Measurements from ENCODE around the gene CACTIN. TPM values are rescaled to one million over a fixed set of nuclear protein-coding genes. Genes with fewer than 3 reads are reported as not detected.
A peak's percentile ranks its signal among the peaks of the same experiment; 100 is the strongest.

The CACTIN gene
- total and polyA plus RNA-seq, 4 donors, result 16.7 to 23.4 (median 18.7) TPM

DNA sequence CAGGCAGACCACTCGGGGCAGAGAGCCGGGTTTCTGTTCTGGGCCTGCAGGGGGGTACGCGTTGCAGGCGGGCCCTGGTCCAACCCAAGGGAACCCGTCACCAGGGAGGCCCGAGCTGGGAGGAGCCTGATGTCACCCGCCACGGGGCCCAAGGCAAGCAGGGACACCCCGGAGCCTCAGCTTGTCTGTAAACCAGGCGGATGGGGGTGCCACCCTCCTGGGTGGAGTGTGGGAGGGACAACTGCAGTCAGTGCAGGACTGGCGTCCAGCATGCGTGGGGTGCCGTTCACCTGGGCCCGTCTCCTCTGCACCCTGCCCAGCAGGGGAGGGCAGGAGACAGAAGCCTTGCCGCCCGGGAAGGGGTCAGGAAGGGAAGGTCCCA, 7.0 kb downstream of the CACTIN start:
- Histone ChIP-seq H3K9me3 (ENCODE audit: control insufficient read depth in 4 of 4, insufficient read depth in 3 of 4, low read length in 3 of 4) (no peaks in the 10 kb centered on the region), H3K9ac (ENCODE audit: insufficient read depth in 1 of 2, low read length in 2 of 2) (no peak overlapping the region), H3K27me3 (ENCODE audit: control insufficient read depth in 3 of 3, insufficient read depth in 3 of 3, low read length in 2 of 3) (no peaks in the 10 kb centered on the region), H3K27ac (ENCODE audit: low read depth in 1 of 2, low read length in 1 of 2) (no peak overlapping the region), H3K36me3 (ENCODE audit: control insufficient read depth in 4 of 4, insufficient read depth in 4 of 4, low read length in 4 of 4) (peaks cover 0 to 51% (median 8%) of the 10 kb centered on the region in 4 donors), H3K4me1 (ENCODE audit: control insufficient read depth in 5 of 5, insufficient read depth in 5 of 5, low read length in 5 of 5) (peaks cover 0 to 11% (median 3%) of the 10 kb centered on the region in 5 donors), H3K4me3 (no peak overlapping the region)
- DNase-seq (no peak), ATAC-seq (ENCODE audit: insufficient read depth, low FRiP score) (no peak)
- TF ChIP-seq, protein P1, sequence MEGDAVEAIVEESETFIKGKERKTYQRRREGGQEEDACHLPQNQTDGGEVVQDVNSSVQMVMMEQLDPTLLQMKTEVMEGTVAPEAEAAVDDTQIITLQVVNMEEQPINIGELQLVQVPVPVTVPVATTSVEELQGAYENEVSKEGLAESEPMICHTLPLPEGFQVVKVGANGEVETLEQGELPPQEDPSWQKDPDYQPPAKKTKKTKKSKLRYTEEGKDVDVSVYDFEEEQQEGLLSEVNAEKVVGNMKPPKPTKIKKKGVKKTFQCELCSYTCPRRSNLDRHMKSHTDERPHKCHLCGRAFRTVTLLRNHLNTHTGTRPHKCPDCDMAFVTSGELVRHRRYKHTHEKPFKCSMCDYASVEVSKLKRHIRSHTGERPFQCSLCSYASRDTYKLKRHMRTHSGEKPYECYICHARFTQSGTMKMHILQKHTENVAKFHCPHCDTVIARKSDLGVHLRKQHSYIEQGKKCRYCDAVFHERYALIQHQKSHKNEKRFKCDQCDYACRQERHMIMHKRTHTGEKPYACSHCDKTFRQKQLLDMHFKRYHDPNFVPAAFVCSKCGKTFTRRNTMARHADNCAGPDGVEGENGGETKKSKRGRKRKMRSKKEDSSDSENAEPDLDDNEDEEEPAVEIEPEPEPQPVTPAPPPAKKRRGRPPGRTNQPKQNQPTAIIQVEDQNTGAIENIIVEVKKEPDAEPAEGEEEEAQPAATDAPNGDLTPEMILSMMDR (IDR thresholded peaks at IDR 0.05; ENCODE audit: control extremely low read depth, extremely low read depth), result no peak
- WGBS, 2 donors, result 90 to 94% methylated on average over 15 to 17 of the region's 17 CpGs

DNA sequence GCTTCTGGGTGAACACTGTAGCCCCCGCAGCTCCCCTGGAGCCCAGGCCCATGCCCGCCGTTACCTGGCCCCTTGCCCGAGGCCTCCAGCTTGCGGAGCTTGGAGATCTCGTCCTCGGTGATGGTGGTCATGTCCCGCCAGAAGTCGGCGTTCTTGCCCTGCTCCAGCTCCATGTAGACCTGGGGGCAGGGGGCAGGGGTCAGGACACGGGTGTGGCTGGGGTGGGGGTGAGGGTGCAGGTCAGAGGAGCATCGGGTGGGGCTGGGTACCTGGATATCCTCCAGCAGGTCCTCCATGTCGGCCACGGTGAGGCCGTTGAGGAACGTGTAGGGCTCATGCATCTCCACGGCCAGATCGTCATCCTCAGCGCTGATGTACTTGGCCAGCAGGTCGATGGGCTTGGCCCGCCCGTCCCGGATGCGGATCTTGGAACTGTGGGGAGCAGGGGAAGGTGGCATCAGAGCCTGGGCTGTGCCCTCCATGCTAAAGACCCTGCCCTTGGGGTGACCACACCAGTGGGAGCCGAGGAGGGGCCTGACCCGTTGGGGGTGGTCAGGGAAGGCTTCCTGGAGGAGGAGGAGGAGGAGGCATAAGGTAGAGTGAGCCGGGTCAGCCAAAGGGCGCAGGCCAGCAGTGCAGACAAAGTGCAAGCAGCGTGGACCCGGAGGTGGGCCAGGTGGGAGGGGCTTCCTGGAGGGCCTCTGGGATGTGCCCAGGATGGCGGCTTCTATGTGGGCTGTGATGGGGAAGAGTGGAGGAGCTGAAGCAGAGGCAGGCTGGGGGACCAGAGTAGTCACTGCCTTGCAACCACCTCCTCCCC, 7.6 kb downstream of the CACTIN start:
- H3K9ac ChIP-seq (ENCODE audit: insufficient read depth in 1 of 2, low read length in 2 of 2), result no peak overlapping the region
- peaks cover 0 to 56% (median 8%) of the 10 kb centered on the region in 4 donors for H3K36me3 ChIP-seq (ENCODE audit: control insufficient read depth in 4 of 4, insufficient read depth in 4 of 4, low read length in 4 of 4)
- H3K4me3 ChIP-seq, result no peak overlapping the region
- no peak for ATAC-seq (ENCODE audit: insufficient read depth, low FRiP score)
- no peaks in the 10 kb centered on the region for H3K9me3 ChIP-seq (ENCODE audit: control insufficient read depth in 4 of 4, insufficient read depth in 3 of 4, low read length in 3 of 4)
- DNase-seq, result no peak
- WGBS, 2 donors, result 90 to 91% methylated on average over 30 to 31 of the region's 31 CpGs
- no peak overlapping the region for H3K27ac ChIP-seq (ENCODE audit: low read depth in 1 of 2, low read length in 1 of 2)
- TF ChIP-seq, protein P1 (IDR thresholded peaks at IDR 0.05; ENCODE audit: control extremely low read depth, extremely low read depth), result no peak
- H3K4me1 ChIP-seq (ENCODE audit: control insufficient read depth in 5 of 5, insufficient read depth in 5 of 5, low read length in 5 of 5), result peaks cover 0 to 10% (median 3%) of the 10 kb centered on the region in 5 donors
- H3K27me3 ChIP-seq (ENCODE audit: control insufficient read depth in 3 of 3, insufficient read depth in 3 of 3, low read length in 2 of 3), result no peaks in the 10 kb centered on the region

DNA sequence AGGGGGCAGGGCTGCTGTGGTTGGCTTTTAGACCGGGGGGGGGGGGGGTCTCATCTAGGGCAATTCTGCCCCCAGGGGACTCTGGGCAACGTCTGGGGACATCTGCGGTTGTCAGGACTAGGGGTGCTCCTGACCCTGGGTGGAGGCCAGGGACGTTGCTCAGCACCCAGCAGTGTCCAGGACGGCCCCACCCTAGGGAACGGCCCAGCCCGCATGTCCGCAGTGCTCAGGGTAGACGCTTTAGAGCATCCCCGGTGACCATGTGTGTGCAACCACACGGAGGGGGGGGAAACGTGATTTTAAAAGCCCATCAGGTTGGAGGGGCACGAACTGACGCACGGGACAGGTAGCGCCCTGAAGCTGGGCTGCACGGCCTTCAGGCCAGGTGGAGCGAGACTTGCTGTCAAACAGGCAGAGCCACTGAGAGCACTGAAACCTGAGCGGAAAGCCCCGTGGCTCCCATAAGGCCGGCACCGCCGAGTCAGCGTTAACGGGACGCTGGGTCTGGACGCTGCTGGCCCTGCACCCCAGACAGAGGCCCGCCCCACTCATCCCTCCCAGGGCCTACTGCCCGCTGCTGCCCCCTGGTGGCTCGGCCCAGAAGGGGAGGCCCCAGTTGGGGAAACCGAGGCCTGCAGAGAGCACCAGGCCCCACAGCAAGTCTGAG, 8.3 kb downstream of the CACTIN start:
- no peaks in the 10 kb centered on the region for H3K27me3 ChIP-seq (ENCODE audit: control insufficient read depth in 3 of 3, insufficient read depth in 3 of 3, low read length in 2 of 3)
- peaks cover 0 to 57% (median 8%) of the 10 kb centered on the region in 4 donors for H3K36me3 ChIP-seq (ENCODE audit: control insufficient read depth in 4 of 4, insufficient read depth in 4 of 4, low read length in 4 of 4)
- peaks cover 0 to 17% (median 7%) of the 10 kb centered on the region in 5 donors for H3K4me1 ChIP-seq (ENCODE audit: control insufficient read depth in 5 of 5, insufficient read depth in 5 of 5, low read length in 5 of 5)
- H3K9me3 ChIP-seq (ENCODE audit: control insufficient read depth in 4 of 4, insufficient read depth in 3 of 4, low read length in 3 of 4), result no peaks in the 10 kb centered on the region
- TF ChIP-seq, protein P1 (IDR thresholded peaks at IDR 0.05; ENCODE audit: control extremely low read depth, extremely low read depth), result peak; percentile 54
- WGBS, 2 donors, result 49 to 60% methylated on average over 30 to 31 of the region's 31 CpGs
- H3K27ac ChIP-seq (ENCODE audit: low read depth in 1 of 2, low read length in 1 of 2), result no peak overlapping the region
- ATAC-seq (ENCODE audit: insufficient read depth, low FRiP score), result peak; percentile 63
- H3K9ac ChIP-seq (ENCODE audit: insufficient read depth in 1 of 2, low read length in 2 of 2), result no peak overlapping the region
- DNase-seq, result peak; percentile 59 to 80 (median 75)
- no peak overlapping the region for H3K4me3 ChIP-seq
